ENCODE measurements around the gene ZNF536.

DNA sequence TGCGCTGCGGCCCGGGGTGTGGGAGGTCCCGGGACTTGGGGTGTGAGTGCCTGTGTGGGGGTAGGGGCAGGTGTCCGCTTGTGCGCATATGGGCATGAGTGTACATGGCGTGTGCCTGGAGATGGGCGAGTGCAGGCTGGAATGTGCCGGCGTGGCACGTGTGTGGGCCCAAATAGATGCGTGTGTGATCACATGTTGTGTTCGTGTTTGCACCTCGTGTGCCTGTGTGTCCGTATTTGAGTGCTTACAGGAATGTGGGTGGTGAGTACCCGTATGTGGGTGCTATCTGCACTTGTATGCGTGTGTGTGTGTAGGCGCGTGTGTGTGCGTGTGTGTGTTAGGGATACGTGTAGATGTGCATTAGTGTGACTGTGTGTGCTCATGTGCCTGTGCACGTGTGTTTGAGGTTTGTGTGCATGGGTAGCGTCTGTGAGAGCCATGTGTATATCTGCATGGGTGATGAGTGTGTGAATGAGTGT is 3.4 kb downstream of the ZNF536 start:
- TF ChIP-seq POLR2A (IDR thresholded peaks at IDR 0.05): no peak
- TF ChIP-seq, protein P1, sequence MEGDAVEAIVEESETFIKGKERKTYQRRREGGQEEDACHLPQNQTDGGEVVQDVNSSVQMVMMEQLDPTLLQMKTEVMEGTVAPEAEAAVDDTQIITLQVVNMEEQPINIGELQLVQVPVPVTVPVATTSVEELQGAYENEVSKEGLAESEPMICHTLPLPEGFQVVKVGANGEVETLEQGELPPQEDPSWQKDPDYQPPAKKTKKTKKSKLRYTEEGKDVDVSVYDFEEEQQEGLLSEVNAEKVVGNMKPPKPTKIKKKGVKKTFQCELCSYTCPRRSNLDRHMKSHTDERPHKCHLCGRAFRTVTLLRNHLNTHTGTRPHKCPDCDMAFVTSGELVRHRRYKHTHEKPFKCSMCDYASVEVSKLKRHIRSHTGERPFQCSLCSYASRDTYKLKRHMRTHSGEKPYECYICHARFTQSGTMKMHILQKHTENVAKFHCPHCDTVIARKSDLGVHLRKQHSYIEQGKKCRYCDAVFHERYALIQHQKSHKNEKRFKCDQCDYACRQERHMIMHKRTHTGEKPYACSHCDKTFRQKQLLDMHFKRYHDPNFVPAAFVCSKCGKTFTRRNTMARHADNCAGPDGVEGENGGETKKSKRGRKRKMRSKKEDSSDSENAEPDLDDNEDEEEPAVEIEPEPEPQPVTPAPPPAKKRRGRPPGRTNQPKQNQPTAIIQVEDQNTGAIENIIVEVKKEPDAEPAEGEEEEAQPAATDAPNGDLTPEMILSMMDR (IDR thresholded peaks at IDR 0.05): no peak
